Activated naive CD4-positive, alpha-beta T cell treated with anti-CD3 and anti-CD28 coated beads, Interleukin-2, amount 50 U/mL, for 72 hours (primary cell): ENCODE data around the gene MGAT5B. TPM values are rescaled to one million over a fixed set of nuclear protein-coding genes. Genes with fewer than 3 reads are reported as not detected.

Experiments used
- ATAC-seq, 2 donors: fragments of 150-1000 bp; cut with Tn5 transposase; 2 replicates each; pipeline ENCODE4 v1.10.0; 2021; ENCODE audit warnings: mild to moderate bottlenecking in 2 of 2, moderate library complexity in 2 of 2
- DNase-seq, 2 donors: peaks; one replicate each; pipeline ENCODE4 v3.0.0; 2021 to 2022; ENCODE audit warnings: low spot score in 2 of 2
- H3K27ac Mint-ChIP-seq, 2 donors: one replicate each; pipeline ENCODE4 v1.8.0; 2022; ENCODE audit warnings: mild to moderate bottlenecking in 2 of 2, mixed read lengths in 2 of 2
- H3K36me3 Mint-ChIP-seq, 2 donors: one replicate each; pipeline ENCODE4 v1.8.0; 2022; ENCODE audit warnings: mixed read lengths in 2 of 2
- H3K9me3 Mint-ChIP-seq, 2 donors: one replicate each; pipeline ENCODE4 v1.8.0; 2022; ENCODE audit warnings: mixed read lengths in 2 of 2
- total RNA-seq, 2 donors: library from RNA; stranded (reverse); gene quantifications; one replicate each; pipeline ENCODE4 v1.2.3, GENCODE V29; 2022

The MGAT5B gene, protein sequence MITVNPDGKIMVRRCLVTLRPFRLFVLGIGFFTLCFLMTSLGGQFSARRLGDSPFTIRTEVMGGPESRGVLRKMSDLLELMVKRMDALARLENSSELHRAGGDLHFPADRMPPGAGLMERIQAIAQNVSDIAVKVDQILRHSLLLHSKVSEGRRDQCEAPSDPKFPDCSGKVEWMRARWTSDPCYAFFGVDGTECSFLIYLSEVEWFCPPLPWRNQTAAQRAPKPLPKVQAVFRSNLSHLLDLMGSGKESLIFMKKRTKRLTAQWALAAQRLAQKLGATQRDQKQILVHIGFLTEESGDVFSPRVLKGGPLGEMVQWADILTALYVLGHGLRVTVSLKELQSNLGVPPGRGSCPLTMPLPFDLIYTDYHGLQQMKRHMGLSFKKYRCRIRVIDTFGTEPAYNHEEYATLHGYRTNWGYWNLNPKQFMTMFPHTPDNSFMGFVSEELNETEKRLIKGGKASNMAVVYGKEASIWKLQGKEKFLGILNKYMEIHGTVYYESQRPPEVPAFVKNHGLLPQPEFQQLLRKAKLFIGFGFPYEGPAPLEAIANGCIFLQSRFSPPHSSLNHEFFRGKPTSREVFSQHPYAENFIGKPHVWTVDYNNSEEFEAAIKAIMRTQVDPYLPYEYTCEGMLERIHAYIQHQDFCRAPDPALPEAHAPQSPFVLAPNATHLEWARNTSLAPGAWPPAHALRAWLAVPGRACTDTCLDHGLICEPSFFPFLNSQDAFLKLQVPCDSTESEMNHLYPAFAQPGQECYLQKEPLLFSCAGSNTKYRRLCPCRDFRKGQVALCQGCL
- under 1 TPM in 1 of 2 donors, not detected in 1; 0.77 TPM for total RNA-seq

DNA sequence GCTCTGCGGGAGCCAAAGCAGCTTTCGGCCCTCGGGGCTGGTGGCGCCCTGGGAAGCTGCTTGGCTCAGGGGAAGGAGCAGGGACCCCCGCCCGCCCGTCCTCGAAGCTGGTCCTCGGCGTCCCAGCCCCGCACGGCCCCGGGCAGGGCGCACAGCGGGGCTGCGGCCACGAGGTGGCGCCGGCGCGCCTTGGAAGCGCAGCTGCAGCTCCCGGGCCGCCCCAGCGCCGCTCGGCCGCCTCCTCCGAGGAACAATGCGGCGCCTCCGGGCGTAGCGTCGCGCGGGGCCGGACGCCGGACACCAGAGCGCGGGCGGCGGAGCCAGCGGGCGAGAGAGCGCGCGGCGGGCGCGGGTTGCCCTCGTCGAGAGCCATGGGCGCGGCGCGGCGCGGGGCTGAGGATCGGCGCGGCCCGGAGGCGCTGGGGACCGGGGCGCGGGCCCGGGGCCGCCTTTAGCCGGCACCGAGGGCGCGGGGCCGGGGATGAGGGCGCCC, at the start of gene MGAT5B:
MGAT5B (plus strand) TSS at position 229 of the 493 bp plus-strand sequence. CDS start 626 bp downstream, outside the sequence.
- Mint-ChIP-seq H3K27ac (no peak within 1 kb of the TSS), H3K9me3 (no peaks in the 10 kb centered on the region), H3K36me3 (no peaks in the 10 kb centered on the region)
- ATAC-seq (peak; percentile 98), DNase-seq (peak; percentile 78 to 94)

DNA sequence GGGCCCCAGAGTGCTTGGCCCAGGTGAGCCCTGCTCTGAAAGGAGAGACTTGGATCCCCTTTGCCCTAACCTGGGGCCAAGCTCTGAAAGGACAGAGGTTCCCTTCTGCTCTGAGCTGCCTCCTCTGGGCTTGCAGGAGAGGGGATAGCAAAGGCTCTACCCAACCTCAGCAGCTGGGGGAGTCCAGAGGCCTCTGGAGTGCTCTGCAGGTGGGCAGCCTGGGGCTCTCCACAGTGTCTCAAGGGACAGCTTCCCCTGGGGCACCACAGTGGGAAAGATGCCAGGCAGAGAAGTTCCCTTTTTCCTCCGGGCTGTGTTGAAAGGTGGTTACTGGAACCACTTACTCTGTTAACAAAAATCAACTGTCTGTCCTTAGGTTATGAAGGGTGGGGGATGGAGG, 48.2 kb upstream of the MGAT5B start:
- no peak for DNase-seq
- no peaks in the 10 kb centered on the region for H3K36me3 Mint-ChIP-seq
- no peak for ATAC-seq
- H3K9me3 Mint-ChIP-seq: no peaks in the 10 kb centered on the region
- H3K27ac Mint-ChIP-seq: no peak overlapping the region

DNA sequence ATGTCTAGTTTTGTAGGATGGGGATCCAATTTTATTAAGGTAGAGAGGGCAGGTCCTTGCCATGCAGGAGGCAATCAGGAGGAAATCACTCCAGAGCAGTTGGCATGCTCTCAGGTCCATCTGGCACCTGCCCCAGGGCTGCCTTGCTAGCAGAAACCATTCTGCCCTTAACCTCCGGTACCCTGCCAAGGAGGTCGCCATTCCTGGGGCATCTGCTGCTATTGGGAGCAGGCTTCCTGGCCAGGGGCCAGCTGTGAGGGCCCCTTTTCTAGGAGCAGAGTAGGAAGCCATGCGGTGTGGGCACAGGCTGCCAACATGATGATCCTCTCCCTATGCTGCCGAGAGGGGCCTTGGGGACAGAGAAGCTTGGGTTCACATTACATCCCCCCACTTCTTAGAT, 47.6 kb upstream of the MGAT5B start:
- H3K27ac Mint-ChIP-seq: no peak overlapping the region
- ATAC-seq: no peak
- H3K9me3 Mint-ChIP-seq: no peaks in the 10 kb centered on the region
- no peaks in the 10 kb centered on the region for H3K36me3 Mint-ChIP-seq
- no peak for DNase-seq

DNA sequence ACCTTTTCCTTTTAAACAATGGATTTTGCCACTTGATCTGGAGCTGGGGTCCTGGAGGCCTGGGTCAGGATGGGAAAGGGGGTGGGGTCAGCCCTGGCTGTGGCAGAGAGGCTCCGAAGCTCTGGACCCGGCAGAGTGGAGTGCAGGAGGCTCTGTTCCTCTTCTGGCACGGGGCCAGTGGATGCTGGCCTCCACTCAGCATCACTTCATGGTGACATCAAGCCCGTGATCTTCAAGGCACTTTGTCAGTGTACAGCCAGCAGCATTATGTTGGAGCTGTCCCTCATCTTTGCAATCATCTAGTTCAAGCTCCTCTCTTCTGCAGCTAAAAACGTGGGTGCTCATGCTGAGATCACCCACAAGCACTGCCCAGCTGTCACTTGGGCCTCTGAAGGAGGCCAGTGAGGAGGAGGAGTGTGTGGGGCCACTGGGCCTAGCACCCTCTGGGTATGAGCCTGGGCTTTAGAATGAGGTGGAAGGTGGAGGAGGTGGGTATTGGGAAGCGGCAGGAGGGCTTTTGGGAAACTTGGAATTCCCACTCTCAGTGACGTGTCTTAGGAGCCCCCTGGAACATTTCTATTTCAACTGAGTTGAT, 45.9 kb upstream of the MGAT5B start:
- Mint-ChIP-seq H3K9me3 (no peaks in the 10 kb centered on the region), H3K27ac (no peak overlapping the region), H3K36me3 (no peaks in the 10 kb centered on the region)
- DNase-seq (no peak), ATAC-seq (no peak)

DNA sequence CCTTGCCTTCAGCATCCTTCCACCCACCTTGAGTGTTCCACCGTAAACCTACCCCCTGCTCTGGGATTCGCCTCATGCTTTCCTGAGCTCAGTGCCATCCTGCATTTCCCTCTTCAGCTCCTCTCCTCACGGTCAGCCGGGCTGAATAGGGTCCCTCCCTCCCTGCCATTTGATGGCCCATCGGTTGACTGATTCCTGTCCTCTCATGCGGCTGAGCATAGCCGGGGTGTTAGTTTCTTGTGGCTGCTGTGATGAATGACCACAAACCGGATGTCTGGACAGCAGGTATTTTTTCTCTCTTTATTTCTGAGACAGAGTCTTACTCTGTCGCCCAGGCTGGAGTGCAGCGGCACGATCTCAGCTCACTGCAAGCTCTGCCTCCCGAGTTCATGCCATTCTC, 44.1 kb upstream of the MGAT5B start:
- DNase-seq: no peak
- peak overlapping the region; percentile 26 to 76 for H3K27ac Mint-ChIP-seq
- no peaks in the 10 kb centered on the region for H3K9me3 Mint-ChIP-seq
- H3K36me3 Mint-ChIP-seq: no peaks in the 10 kb centered on the region
- no peak for ATAC-seq

DNA sequence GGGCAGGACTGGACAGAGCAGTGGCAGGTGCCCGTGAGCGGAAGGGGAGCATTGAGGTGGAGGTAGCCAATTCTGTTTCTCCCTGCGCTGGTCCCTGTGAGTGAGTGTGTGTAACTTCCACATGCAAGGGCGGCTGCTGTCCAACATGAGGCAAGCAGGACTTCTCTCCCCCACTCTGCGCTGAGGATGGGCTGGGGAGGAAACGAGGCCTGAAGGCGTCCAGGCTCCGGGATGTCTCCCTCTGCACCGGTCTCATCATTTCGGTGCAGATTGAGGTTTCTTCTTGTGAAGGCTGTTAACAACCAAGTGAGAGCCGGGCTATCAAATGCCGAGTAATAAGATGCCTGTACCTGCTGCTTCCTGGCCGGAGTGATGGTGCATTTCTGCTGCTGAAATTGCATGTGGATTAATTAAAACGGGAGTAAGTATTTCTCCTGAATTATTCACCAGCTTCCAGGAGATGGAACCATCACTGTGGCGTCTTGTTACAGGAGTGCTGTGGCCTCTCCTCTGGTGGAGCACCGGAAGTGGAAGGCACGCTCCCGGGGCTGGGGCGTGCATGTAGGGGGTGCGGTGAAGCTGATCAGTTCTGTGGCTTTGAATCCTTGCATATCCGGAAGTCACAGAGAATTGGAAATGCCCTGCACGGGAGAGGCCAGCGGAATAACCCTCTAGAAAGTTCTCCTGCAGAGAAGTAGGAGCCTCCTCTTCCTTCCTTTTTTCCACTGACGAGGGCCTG, 41.7 kb upstream of the MGAT5B start:
- no peaks in the 10 kb centered on the region for H3K9me3 Mint-ChIP-seq
- no peak overlapping the region for H3K27ac Mint-ChIP-seq
- ATAC-seq (no peak), DNase-seq (no peak)
- no peaks in the 10 kb centered on the region for H3K36me3 Mint-ChIP-seq

DNA sequence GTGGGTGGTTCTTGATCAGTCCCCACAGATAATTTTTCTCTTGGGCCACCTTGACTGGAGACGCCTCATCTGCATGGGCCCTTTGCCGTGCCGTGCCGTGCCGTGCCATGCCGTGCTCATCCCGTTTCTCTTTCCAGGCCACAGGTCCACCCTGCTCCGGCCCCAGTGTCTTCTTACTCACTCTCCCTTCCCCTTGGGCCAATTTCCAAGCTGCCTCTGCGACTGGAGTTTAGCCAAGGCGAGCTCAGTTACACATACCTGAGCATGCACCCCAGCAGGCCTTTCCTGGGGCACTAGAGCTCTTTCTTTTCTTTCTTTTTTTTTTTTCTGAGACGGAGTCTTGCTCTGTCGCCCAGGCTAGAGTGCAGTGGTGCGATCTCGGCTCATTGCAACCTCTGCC, 40.5 kb upstream of the MGAT5B start:
- no peak for ATAC-seq
- H3K36me3 Mint-ChIP-seq: no peaks in the 10 kb centered on the region
- H3K9me3 Mint-ChIP-seq: no peaks in the 10 kb centered on the region

DNA sequence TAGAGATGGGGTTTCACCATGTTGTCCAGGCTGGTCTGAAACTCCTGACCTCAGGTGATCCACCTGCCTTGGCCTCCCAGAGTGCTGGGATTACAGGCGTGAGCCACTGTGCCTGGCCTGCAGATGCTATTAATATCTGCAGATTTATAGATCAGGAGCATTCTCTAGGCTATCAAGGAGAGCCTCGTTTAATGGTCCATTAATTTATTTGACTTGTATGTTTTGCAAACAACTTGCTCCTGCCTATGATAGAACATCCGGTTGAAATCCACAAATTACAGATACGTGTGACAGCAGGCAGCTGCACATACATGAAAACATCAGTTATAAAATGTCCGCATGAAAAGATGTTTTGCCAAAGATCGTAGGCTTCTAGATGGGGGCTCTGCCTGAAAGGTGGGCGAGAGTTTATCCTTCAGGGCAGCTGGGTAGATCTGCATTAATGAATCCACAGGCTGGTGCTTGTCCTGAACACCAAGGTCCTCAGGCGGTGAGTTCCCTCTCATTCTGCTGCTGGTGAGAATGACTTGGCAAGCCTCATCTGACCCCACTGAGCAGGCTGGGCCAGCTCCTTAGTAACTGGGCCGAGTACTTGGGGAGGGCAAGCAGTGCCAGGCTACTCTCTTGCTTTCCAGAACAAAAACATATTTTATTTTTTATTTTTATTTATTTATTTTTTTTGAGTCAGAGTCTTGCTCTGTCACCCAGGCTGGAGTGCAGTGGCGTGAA, 37.1 kb upstream of the MGAT5B start:
- ATAC-seq: no peak
- DNase-seq: no peak
- H3K9me3 Mint-ChIP-seq: no peaks in the 10 kb centered on the region

More for the DNA sequence above, 40.5 kb upstream of the MGAT5B start:
- H3K27ac Mint-ChIP-seq: peak overlapping the region in 1 of 2 donors; percentile 33
- DNase-seq: no peak

DNA sequence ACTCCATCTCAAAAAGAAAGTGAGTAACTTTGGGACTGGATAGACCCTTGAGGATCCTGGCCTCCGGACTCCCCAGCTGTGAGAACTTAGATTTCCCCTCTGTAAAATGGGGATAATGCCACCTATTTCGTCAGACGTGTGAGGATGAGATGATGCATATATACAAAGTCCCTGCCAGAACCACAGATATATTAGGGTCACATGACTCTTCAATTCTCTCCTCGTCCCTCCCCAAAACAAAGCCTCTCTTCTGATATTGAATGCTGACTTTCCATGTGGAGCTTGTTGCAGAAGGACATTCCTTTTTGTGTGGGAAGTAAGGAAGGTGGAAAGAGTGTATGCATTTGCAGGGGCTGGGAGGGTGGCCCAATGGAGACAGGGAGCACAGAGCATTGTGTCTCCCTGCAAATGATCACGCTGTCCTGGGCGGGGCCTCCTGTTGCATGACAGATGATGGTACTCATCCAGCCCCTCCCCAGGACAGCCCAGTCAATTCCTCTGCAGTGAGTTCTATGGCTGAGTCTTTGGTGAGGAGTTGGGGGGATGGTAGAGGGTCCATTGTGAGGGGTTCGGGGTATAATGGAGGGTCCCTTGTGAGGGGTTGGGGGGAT, 35.1 kb upstream of the MGAT5B start:
- ATAC-seq: no peak
- no peaks in the 10 kb centered on the region for H3K36me3 Mint-ChIP-seq
- H3K27ac Mint-ChIP-seq: no peak overlapping the region
- DNase-seq: no peak
- no peaks in the 10 kb centered on the region for H3K9me3 Mint-ChIP-seq

More for the DNA sequence above, 37.1 kb upstream of the MGAT5B start:
- Mint-ChIP-seq H3K27ac (no peak overlapping the region), H3K36me3 (no peaks in the 10 kb centered on the region)

DNA sequence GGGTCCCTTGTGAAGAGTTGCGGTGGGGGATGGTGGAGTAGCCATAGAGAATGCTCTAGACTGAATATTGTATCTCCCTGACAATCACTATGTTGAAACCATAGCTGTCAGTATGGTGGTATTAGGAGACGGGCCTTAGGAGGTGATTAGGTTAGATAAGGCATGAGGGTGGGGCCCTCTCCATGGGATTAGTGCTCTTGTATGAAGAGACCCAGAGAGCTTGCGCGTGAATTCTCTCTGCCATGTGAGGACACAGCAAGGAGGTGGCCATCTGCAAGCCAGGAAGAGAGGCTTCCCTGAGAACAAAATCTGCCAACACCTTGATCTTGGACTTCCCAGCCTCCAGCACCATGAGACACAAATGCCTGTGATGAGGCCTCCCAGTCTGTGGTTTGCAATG, 34.5 kb upstream of the MGAT5B start:
- H3K27ac Mint-ChIP-seq: no peak overlapping the region
- ATAC-seq (no peak), DNase-seq (no peak)
- H3K36me3 Mint-ChIP-seq: no peaks in the 10 kb centered on the region
- no peaks in the 10 kb centered on the region for H3K9me3 Mint-ChIP-seq

DNA sequence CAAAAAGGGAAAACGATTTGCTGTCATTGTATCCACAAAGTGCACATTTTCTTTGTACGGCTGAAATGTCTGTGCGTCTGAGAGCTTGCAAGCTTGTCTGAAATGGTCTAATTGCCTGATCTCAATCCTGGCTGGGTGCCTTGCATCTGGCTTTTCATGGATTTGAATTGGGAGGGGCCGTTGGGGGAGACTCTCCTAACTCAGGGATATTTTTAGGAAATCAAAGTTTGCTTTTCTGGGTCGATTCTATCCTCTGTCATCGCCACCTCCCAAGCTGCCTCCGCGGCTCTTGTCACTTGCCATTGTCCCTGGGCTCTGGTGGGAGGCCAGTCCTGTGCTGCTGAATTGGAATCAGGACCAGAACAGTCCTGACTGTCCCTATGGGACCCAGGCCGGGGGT, 33.3 kb upstream of the MGAT5B start:
- Mint-ChIP-seq H3K36me3 (no peaks in the 10 kb centered on the region), H3K9me3 (no peaks in the 10 kb centered on the region), H3K27ac (no peak overlapping the region)
- no peak for ATAC-seq
- no peak for DNase-seq

DNA sequence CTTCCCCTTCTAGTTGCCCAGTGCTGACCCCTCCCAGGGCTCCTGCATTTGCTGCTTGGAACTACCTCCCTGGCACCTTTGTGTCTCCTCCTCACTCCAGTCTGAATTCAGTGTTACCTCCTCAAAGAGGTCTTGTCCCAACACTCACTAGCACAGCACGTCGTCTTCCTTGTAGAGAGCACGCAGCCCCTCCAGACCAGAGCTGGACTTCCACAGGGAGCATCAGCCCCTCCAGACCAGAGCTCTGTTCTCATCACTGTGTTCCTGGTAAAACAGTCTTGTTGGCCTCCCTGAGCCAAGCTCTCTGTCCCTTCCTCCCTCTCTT, 27.8 kb upstream of the MGAT5B start:
- ATAC-seq: peak in 1 of 2 donors; percentile 21
- Mint-ChIP-seq H3K27ac (peak overlapping the region in 1 of 2 donors; percentile 47), H3K9me3 (no peaks in the 10 kb centered on the region)

DNA sequence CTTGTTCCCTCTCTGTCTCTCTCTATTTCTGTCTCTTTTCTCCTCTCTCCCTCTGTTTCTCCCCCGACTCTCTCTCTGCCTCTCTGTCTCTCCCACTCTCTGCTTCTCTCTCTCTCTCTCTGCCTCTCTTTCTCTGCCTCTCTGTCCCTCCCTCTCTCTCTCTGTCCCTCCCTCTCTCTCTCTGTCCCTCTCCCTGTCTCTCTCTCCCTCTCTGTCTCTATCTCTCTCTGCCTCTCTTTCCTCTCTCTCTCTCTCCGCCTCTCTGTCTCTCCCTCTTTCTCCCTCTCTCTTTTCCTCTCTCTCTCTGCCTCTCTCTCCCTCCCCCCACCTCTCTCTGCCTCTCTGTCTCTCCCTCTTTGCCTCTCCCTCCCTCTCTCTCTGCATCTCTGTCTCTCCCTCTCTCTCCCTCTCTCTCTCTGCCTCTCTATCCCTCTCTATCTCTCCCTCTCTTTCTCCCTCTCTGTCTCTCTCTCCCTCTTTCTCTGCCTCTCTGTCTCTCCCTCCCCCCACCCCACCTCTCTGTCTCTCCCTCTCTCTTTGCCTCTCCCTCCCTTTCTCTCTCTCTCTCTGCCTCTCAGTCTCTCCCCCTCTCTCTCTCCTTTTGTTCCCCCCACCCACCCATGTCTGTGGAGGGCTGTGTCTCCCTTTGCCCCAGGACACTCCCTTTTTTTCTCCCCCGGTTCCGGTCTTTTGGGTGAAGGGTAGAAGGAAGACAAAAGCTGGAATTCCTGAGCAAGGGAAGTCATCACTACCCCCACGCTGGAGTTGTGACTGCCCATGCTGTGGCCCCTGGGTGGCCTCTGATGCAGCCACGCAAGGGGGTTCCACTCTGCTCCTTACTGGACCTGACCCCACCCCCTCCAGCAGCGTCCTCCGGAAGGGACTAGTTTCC, 27.1 kb upstream of the MGAT5B start:
- H3K9me3 Mint-ChIP-seq: no peaks in the 10 kb centered on the region
- H3K36me3 Mint-ChIP-seq: no peaks in the 10 kb centered on the region
- ATAC-seq (no peak), DNase-seq (no peak)
- peak overlapping the region in 1 of 2 donors; percentile 47 for H3K27ac Mint-ChIP-seq

More for the DNA sequence above, 27.8 kb upstream of the MGAT5B start:
- DNase-seq: no peak
- no peaks in the 10 kb centered on the region for H3K36me3 Mint-ChIP-seq

DNA sequence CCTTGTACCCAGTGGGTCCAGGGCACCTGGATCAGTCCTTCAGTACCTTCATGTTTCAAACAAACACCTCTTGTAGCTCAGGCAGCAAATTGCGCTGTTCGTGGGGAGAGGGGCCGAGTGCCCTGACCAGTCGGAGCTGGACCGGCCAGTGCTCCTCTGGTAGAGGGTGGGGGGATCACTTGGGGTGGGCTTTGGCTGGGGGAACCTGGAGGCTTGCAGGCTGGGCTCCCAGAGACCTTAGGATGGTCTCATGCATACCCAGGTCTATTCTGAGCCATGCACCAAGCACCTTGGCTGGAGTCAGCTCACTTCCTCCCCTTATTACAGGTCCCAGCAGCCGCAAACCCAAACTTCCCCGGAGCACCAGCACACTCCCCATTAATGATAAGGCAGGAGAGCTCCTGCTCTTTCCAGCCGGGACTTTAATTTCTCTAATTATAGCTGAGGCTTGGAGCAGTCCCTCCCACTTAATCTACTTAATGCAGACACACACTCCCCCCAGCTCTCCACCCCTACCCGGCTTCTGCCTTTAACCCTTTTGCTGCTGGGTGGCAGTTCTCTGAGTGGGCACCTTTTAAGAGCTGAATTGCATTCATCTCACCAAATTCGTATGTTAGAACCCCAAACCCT, 26.3 kb upstream of the MGAT5B start:
- DNase-seq: no peak
- H3K36me3 Mint-ChIP-seq: no peaks in the 10 kb centered on the region
- no peak overlapping the region for H3K27ac Mint-ChIP-seq
- no peaks in the 10 kb centered on the region for H3K9me3 Mint-ChIP-seq
- ATAC-seq: no peak
